ENCODE data around the gene FBXO4. TPM values are rescaled to one million over a fixed set of nuclear protein-coding genes. Genes with fewer than 3 reads are reported as not detected.

The FBXO4 gene
- total and polyA plus RNA-seq, 2 experiments from 2014 or later = 10.3 to 15.3 TPM

GRCh38 chr5:41891066-41891707 is 33.9 kb upstream of the FBXO4 start:
- no peak for DNase-seq (ENCODE audit: low spot score)
- H2AFZ ChIP-seq = no peak overlapping the region
- no peaks in the 10 kb centered on the region for H3K9me2 ChIP-seq (replicated peaks; ENCODE audit: insufficient read depth)
- no peaks in the 10 kb centered on the region for H3K79me2 ChIP-seq
- H3K27ac ChIP-seq = peak overlapping the region; percentile 19
- H4K20me1 ChIP-seq (ENCODE audit: insufficient read depth, poor library complexity, severe bottlenecking) = no peaks in the 10 kb centered on the region
- no peaks in the 10 kb centered on the region for H3K9me3 ChIP-seq (ENCODE audit: low read depth)
- WGBS (ENCODE audit: low lambda C conversion rate, missing lambda C conversion rate) = 51% methylated on average over 2 of the region's 2 CpGs
- H3K4me2 ChIP-seq = no peak overlapping the region
- no peaks in the 10 kb centered on the region for H3K4me1 ChIP-seq (ENCODE audit: insufficient read depth)
- no peak overlapping the region for H3K4me3 ChIP-seq
- H3K36me3 ChIP-seq (replicated peaks; ENCODE audit: insufficient read depth, low read depth) = no peaks in the 10 kb centered on the region
- TF ChIP-seq CTCF (IDR thresholded peaks at IDR 0.05; ENCODE audit: poor library complexity) (no peak), EZH2 (IDR thresholded peaks at IDR 0.05; ENCODE audit: borderline replicate concordance) (no peak)
- peaks cover 9% of the 10 kb centered on the region for H3K27me3 ChIP-seq

GRCh38 chr5:41892031-41892430 is 33.0 kb upstream of the FBXO4 start:
- no peak for DNase-seq (ENCODE audit: low spot score)
- H3K79me2 ChIP-seq = no peaks in the 10 kb centered on the region
- no peak overlapping the region for H3K4me3 ChIP-seq
- H3K9me3 ChIP-seq (ENCODE audit: low read depth) = no peaks in the 10 kb centered on the region
- no peak overlapping the region for H3K4me2 ChIP-seq
- H4K20me1 ChIP-seq (ENCODE audit: insufficient read depth, poor library complexity, severe bottlenecking) = no peaks in the 10 kb centered on the region
- H3K27me3 ChIP-seq = peaks cover 17% of the 10 kb centered on the region
- H3K27ac ChIP-seq = peak overlapping the region; percentile 19
- no peaks in the 10 kb centered on the region for H3K9me2 ChIP-seq (replicated peaks; ENCODE audit: insufficient read depth)
- no peaks in the 10 kb centered on the region for H3K4me1 ChIP-seq (ENCODE audit: insufficient read depth)
- no peak overlapping the region for H2AFZ ChIP-seq
- no peaks in the 10 kb centered on the region for H3K36me3 ChIP-seq (replicated peaks; ENCODE audit: insufficient read depth, low read depth)
- TF ChIP-seq EZH2 (IDR thresholded peaks at IDR 0.05; ENCODE audit: borderline replicate concordance) (no peak), EZH2phosphoT487 (IDR thresholded peaks at IDR 0.05; ENCODE audit: low read depth, severe bottlenecking, unreplicated experiment) (no peak), CTCF (IDR thresholded peaks at IDR 0.05; ENCODE audit: poor library complexity) (no peak)

- no peak overlapping the region for H3K4me2 ChIP-seq
- H3K79me2 ChIP-seq = no peaks in the 10 kb centered on the region
- no peaks in the 10 kb centered on the region for H3K4me1 ChIP-seq (ENCODE audit: insufficient read depth)
- H2AFZ ChIP-seq = no peak overlapping the region
- TF ChIP-seq CTCF (IDR thresholded peaks at IDR 0.05; ENCODE audit: poor library complexity) (no peak), EZH2phosphoT487 (IDR thresholded peaks at IDR 0.05; ENCODE audit: low read depth, severe bottlenecking, unreplicated experiment) (no peak), EZH2 (IDR thresholded peaks at IDR 0.05; ENCODE audit: borderline replicate concordance) (no peak)
- H3K9me3 ChIP-seq (ENCODE audit: low read depth) = no peaks in the 10 kb centered on the region
- no peak overlapping the region for H3K4me3 ChIP-seq
- H4K20me1 ChIP-seq (ENCODE audit: insufficient read depth, poor library complexity, severe bottlenecking) = no peaks in the 10 kb centered on the region
- no peak overlapping the region for H3K27ac ChIP-seq
- peaks cover 20% of the 10 kb centered on the region for H3K27me3 ChIP-seq
- whole genome bisulfite sequencing (ENCODE audit: low lambda C conversion rate, missing lambda C conversion rate) = 92% methylated on average over 3 of the region's 3 CpGs
- DNase-seq (ENCODE audit: low spot score) = no peak
- H3K9me2 ChIP-seq (replicated peaks; ENCODE audit: insufficient read depth) = no peaks in the 10 kb centered on the region
- H3K36me3 ChIP-seq (replicated peaks; ENCODE audit: insufficient read depth, low read depth) = no peaks in the 10 kb centered on the region
These were observed 31.8 kb upstream of the FBXO4 start for GRCh38 chr5:41893074-41893851.
